Measurements from ENCODE around the gene MBNL1. TPM values are rescaled to one million over a fixed set of nuclear protein-coding genes. Genes with fewer than 3 reads are reported as not detected.

The MBNL1 gene
- total and polyA plus RNA-seq, 2 of the 13 experiments (the other 11 are each of a cell fraction or from before 2014, with no cell fraction given): 27.1 to 55.4 TPM

- TF ChIP-seq STAT6 (CRISPR knock-in tag; IDR thresholded peaks at IDR 0.05; ENCODE audit: borderline replicate concordance): no peak
- no peak for TF ChIP-seq DPF2 (CRISPR knock-in tag; IDR thresholded peaks at IDR 0.05; ENCODE audit: borderline replicate concordance, low read depth)
- TF ChIP-seq MYPOP (CRISPR knock-in tag; IDR thresholded peaks at IDR 0.05): no peak
- no peak for TF ChIP-seq ZBTB4 (CRISPR knock-in tag; IDR thresholded peaks at IDR 0.05; ENCODE audit: borderline replicate concordance)
- TF ChIP-seq CCAR2 (optimal IDR thresholded peaks at IDR 0.05; ENCODE audit: low read depth, low read length): no peak
- TF ChIP-seq ZBTB20 (CRISPR knock-in tag; IDR thresholded peaks at IDR 0.05; ENCODE audit: borderline replicate concordance, low read depth): 0 out of 2 replicates have a peak, but pooled peaks have one; percentile 50
- TF ChIP-seq ZNF230 (CRISPR knock-in tag; IDR thresholded peaks at IDR 0.05): no peak
- peak; percentile 40; the same call in 1 of the 2 replicates for TF ChIP-seq KAT8 (CRISPR knock-in tag; IDR thresholded peaks at IDR 0.05)
- TF ChIP-seq MATR3 (CRISPR knock-in tag; IDR thresholded peaks at IDR 0.05): no peak
- no peak for TF ChIP-seq ZBED4 (CRISPR knock-in tag; IDR thresholded peaks at IDR 0.05; ENCODE audit: borderline replicate concordance)
- TF ChIP-seq ZFP62 (CRISPR knock-in tag; IDR thresholded peaks at IDR 0.05): no peak
- no peak for TF ChIP-seq ZNF83 (CRISPR knock-in tag; IDR thresholded peaks at IDR 0.05; ENCODE audit: borderline replicate concordance)
- TF ChIP-seq KMT2A (CRISPR knock-in tag; IDR thresholded peaks at IDR 0.05): no peak
- no peak for TF ChIP-seq ZBTB26 (CRISPR knock-in tag; IDR thresholded peaks at IDR 0.05; ENCODE audit: borderline replicate concordance)
- TF ChIP-seq PRMT3 (CRISPR knock-in tag; IDR thresholded peaks at IDR 0.05; ENCODE audit: borderline replicate concordance, low read depth): no peak
- TF ChIP-seq PTBP1 (IDR thresholded peaks at IDR 0.05; ENCODE audit: low read depth, low read length, poor library complexity, severe bottlenecking): no peak
These were observed 60.1 kb downstream of the MBNL1 start (continued) for GRCh38 chr3:152328841-152329240.
